Measurements from ENCODE around the gene SCN2B. TPM values are rescaled to one million over a fixed set of nuclear protein-coding genes. Genes with fewer than 3 reads are reported as not detected.

Gene SCN2B
- total RNA-seq, 6 experiments from 2014 or later: not detected

DNA sequence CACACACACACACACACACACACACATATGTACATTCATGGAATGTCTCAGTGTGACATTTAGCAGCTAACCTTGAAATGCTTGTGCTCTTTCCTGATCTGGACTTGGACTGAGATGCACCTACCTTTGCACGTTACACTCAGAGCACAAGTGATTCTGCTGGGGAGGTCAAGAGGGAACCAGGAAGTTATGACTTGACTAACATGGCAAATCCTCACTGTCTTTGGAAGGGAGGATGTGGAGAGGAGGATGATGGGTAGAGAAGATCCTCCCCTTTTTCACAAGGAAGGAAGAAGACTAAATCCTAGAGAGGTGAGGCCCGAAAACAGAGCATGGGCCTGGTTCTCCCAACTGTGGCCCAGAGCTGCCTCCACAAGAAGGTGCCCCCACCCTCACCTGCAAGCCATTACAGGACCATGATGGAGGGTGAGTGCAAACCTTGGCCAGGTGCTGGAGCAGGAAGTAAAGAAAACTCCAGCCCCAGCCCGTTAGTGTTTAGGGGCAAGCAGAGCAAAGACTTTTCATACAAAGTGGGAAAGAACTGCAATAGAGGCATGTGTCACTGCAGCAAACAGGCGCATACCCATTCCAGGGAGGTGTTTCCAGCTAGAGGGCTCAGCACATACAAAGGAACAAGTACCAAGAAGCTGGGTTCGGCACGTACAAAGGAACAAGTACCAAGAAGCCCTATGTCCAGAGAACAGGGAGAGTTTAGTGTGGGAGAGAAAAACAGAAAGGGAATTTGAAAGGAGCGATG, 50.2 kb downstream of the SCN2B start:
- H3K27ac ChIP-seq: no peak overlapping the region
- no peak overlapping the region for H3K4me3 ChIP-seq
- DNase-seq (no peak), ATAC-seq (no peak)
- no peaks in the 10 kb centered on the region for H3K9me3 ChIP-seq
- no peaks in the 10 kb centered on the region for H3K27me3 ChIP-seq
- H3K4me1 ChIP-seq: no peaks in the 10 kb centered on the region
- 85% methylated on average over 5 of the region's 7 CpGs for WGBS (ENCODE audit: insufficient coverage, low coverage, low lambda C conversion rate, missing lambda C conversion rate)
- intact Hi-C loops (cut with DNase I): no loop called here
- H3K36me3 ChIP-seq: no peaks in the 10 kb centered on the region
- TF ChIP-seq, protein P1, sequence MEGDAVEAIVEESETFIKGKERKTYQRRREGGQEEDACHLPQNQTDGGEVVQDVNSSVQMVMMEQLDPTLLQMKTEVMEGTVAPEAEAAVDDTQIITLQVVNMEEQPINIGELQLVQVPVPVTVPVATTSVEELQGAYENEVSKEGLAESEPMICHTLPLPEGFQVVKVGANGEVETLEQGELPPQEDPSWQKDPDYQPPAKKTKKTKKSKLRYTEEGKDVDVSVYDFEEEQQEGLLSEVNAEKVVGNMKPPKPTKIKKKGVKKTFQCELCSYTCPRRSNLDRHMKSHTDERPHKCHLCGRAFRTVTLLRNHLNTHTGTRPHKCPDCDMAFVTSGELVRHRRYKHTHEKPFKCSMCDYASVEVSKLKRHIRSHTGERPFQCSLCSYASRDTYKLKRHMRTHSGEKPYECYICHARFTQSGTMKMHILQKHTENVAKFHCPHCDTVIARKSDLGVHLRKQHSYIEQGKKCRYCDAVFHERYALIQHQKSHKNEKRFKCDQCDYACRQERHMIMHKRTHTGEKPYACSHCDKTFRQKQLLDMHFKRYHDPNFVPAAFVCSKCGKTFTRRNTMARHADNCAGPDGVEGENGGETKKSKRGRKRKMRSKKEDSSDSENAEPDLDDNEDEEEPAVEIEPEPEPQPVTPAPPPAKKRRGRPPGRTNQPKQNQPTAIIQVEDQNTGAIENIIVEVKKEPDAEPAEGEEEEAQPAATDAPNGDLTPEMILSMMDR (IDR thresholded peaks at IDR 0.05): no peak
- no peak for TF ChIP-seq POLR2A (IDR thresholded peaks at IDR 0.05)

- no peak overlapping the region for H3K4me3 ChIP-seq
- H3K27ac ChIP-seq: no peak overlapping the region
- H3K4me1 ChIP-seq: no peaks in the 10 kb centered on the region
- DNase-seq (no peak), ATAC-seq (no peak)
- H3K27me3 ChIP-seq: no peaks in the 10 kb centered on the region
- no peak for TF ChIP-seq POLR2A (IDR thresholded peaks at IDR 0.05)
- TF ChIP-seq, protein P1 (IDR thresholded peaks at IDR 0.05): no peak
- intact Hi-C loops (cut with DNase I): no loop called here
- WGBS (ENCODE audit: insufficient coverage, low coverage, low lambda C conversion rate, missing lambda C conversion rate): 79% methylated on average over 4 of the region's 8 CpGs
- H3K9me3 ChIP-seq: no peaks in the 10 kb centered on the region
- H3K36me3 ChIP-seq: no peaks in the 10 kb centered on the region
These were observed 51.4 kb downstream of the SCN2B start for GRCh38 chr11:118124929-118125535.

- intact Hi-C loops (cut with DNase I): no loop called here
- TF ChIP-seq POLR2A (IDR thresholded peaks at IDR 0.05): no peak
- TF ChIP-seq, protein P1 (IDR thresholded peaks at IDR 0.05): no peak
- DNase-seq (no peak), ATAC-seq (no peak)
- H3K27ac ChIP-seq: no peak overlapping the region
- H3K4me1 ChIP-seq: no peaks in the 10 kb centered on the region
- H3K27me3 ChIP-seq: no peaks in the 10 kb centered on the region
- no peaks in the 10 kb centered on the region for H3K36me3 ChIP-seq
- no peak overlapping the region for H3K4me3 ChIP-seq
- WGBS (ENCODE audit: insufficient coverage, low coverage, low lambda C conversion rate, missing lambda C conversion rate): 90% methylated on average over 1 of the region's 1 CpG
- H3K9me3 ChIP-seq: no peaks in the 10 kb centered on the region
These were observed 55.6 kb downstream of the SCN2B start for GRCh38 chr11:118120793-118121192.

DNA sequence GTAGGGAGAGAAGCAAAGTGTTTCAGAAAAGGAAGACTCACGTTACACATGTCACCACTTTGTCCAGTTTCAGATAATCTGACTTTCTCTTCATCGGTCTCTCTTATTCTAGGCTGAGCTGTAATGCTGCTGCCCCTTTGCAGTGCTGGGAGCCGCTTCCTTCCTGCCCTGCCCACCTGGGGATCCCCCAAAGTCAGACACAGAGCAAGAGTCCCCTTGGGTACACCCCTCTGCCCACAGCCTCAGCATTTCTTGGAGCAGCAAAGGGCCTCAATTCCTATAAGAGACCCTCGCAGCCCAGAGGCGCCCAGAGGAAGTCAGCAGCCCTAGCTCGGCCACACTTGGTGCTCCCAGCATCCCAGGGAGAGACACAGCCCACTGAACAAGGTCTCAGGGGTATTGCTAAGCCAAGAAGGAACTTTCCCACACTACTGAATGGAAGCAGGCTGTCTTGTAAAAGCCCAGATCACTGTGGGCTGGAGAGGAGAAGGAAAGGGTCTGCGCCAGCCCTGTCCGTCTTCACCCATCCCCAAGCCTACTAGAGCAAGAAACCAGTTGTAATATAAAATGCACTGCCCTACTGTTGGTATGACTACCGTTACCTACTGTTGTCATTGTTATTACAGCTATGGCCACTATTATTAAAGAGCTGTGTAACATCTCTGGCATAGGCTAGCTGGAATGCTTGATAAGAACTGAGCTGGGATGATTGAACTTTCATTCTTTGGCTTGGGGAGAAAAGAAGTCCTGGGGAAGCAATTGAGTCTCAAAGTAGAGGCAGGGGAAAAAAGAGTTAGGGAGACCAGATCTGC, 58.4 kb downstream of the SCN2B start:
- ATAC-seq (no peak), DNase-seq (no peak)
- Histone ChIP-seq H3K27ac (no peak overlapping the region), H3K4me1 (no peaks in the 10 kb centered on the region), H3K36me3 (no peaks in the 10 kb centered on the region), H3K4me3 (no peak overlapping the region), H3K9me3 (no peaks in the 10 kb centered on the region), H3K27me3 (no peaks in the 10 kb centered on the region)
- WGBS (ENCODE audit: insufficient coverage, low coverage, low lambda C conversion rate, missing lambda C conversion rate): 49% methylated on average over 5 of the region's 9 CpGs
- intact Hi-C loops (cut with DNase I): no loop called here
- TF ChIP-seq, protein P1 (IDR thresholded peaks at IDR 0.05): no peak
- no peak for TF ChIP-seq POLR2A (IDR thresholded peaks at IDR 0.05)
